ENCODE measurements around the gene KCNQ1.

DNA sequence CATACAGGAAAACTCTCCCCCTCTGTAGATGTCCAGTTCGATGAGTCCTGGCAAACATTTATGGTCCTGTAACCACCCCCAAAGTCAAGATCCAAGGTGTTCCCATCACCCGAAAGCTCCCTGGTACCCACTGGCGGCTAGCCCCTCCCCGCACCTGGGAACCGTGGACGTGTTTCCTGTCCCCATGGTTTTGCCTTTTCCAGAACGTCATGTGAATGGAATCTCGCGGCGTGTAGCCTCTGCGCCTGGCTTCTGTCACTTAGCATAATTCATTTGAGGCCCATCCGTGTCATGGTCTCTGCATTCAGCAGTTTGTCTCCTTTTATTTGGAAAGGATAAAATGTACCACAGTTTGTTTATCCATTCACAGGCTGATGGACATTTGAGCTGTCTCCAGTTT, 106.3 kb downstream of the KCNQ1 start:
- TF ChIP-seq TAF1 (IDR thresholded peaks at IDR 0.05; ENCODE audit: low read depth, low read length), result no peak
- TF ChIP-seq POLR2A (IDR thresholded peaks at IDR 0.05; ENCODE audit: low read depth, low read length), result no peak

Measured in GM12891 (cell line).